BJ (cell line): Measurements from ENCODE around the gene ELAC1. TPM values are rescaled to one million over a fixed set of nuclear protein-coding genes. Genes with fewer than 3 reads are reported as not detected.

Experiments
- CTCF ChIA-PET: fragments of 350-600 bp; formaldehyde crosslinking; extraction: SDS; loops from one replicate; lab custom pipeline; 2021; ENCODE audit warnings: antibody characterized with exemption, inconsistent platforms; lab: Yijun Ruan, JAX
- POLR2A ChIA-PET: fragments of 300-600 bp; sonication (Branson Sonifier 250); formaldehyde crosslinking; extraction: SDS; loops from one replicate; lab custom pipeline; 2021; ENCODE audit warnings: antibody characterized with exemption; lab: Charles Lee
- DNase-seq: peaks from one replicate; pipeline ENCODE4 v3.0.0-alpha.2; 2011; ENCODE audit warnings: low read depth
- H3K27me3 ChIP-seq: 2 replicates; pipeline ENCODE4 v1.6.0; 2011; ENCODE audit warnings: low read length; ENCODE audit not compliant: control insufficient read depth, insufficient read depth
- H3K36me3 ChIP-seq: 2 replicates; pipeline ENCODE4 v1.5.1; 2011; ENCODE audit warnings: low read length; ENCODE audit not compliant: control insufficient read depth, insufficient read depth
- H3K4me3 ChIP-seq: 2 replicates; pipeline ENCODE4 v1.5.1; 2011; ENCODE audit warnings: low read depth, mild to moderate bottlenecking, control low read depth, low read length
- polyA minus RNA-seq: library from RNA; depleted of rRNA, polyadenylated mRNA; stranded (reverse); fragments of >200 nt; gene quantifications from 2 replicates; pipeline ENCODE4 v1.2.3, GENCODE V29; 2011; rRNA and poly(A)+ RNA removed
- polyA plus RNA-seq: library from polyadenylated mRNA; depleted of rRNA; stranded (reverse); fragments of >200 nt; gene quantifications from 2 replicates; pipeline ENCODE4 v1.2.3, GENCODE V29; 2011; rRNA removed
- TF ChIP-seq, protein P1 (sequence below): IDR thresholded peaks from 2 replicates; pipeline ENCODE4 v1.5.1; 2011; ENCODE audit warnings: low read depth, mild to moderate bottlenecking, control low read depth, inconsistent platforms, low read length, moderate library complexity; ENCODE audit not compliant: insufficient read depth

Gene ELAC1, protein sequence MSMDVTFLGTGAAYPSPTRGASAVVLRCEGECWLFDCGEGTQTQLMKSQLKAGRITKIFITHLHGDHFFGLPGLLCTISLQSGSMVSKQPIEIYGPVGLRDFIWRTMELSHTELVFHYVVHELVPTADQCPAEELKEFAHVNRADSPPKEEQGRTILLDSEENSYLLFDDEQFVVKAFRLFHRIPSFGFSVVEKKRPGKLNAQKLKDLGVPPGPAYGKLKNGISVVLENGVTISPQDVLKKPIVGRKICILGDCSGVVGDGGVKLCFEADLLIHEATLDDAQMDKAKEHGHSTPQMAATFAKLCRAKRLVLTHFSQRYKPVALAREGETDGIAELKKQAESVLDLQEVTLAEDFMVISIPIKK
- polyA plus RNA-seq (4.4 and 7.9 TPM in 2 replicates), polyA minus RNA-seq (2.9 and 5.1 TPM in 2 replicates)

DNA sequence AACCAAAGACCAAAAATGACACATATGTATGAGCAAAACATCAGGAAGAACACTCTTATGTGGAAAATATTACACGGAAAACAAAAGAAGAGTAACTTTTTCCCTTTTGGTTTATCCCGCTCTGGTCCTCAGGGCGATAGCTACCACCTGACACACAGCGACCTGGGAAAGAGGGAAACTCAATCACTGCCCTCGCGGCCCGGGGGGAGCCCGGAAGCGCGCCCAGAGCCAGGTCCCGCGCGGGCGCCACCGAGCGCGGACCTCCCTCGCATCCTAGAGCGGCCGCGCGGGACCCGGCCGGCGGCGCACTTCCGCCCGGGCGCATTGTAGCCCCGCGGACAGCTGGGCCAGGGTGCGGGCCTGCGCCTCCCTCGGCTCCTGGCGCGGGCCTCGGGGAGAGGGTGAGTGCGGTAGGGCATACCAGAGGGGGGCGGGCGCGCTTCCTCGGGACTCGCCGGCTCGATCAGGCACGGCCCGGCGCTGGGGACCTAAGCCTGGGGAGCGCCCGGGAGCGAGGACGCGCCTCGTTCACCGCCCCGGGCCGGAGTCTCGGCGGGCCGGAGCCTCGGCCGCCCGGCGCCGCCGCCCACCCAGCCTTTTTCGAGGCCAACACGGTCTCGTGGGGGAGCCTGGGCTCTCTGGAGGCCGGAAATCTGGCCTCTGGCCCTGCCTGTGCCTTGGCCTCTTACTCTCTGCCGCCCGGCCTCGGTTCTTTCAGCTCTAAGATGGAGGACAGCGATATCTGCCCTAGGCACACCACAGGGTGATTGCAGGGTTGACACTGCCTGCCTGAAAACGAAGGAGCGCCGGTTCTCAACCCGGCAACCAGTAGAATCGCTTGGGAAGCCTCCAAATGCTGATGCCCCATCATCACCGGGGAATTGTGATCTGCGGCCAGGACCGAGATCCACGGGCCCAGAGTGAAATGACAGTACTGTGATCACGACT, at the start of gene ELAC1:
ELAC1 (plus strand) TSS at position 327 of the 948 bp plus-strand sequence. CDS start 6,365 bp downstream, outside the sequence.
- H3K4me3 ChIP-seq: peak within 1 kb of the TSS; percentile 85
- no peaks in the 10 kb centered on the region for H3K36me3 ChIP-seq
- no peak for DNase-seq
- no peaks in the 10 kb centered on the region for H3K27me3 ChIP-seq
- POLR2A ChIA-PET: interaction anchor here (0.6 kb wide), 1 partner anchor 62 kb away, joined by 3 read pairs; the partner anchor contains the start of gene SMAD4
- TF ChIP-seq, protein P1, sequence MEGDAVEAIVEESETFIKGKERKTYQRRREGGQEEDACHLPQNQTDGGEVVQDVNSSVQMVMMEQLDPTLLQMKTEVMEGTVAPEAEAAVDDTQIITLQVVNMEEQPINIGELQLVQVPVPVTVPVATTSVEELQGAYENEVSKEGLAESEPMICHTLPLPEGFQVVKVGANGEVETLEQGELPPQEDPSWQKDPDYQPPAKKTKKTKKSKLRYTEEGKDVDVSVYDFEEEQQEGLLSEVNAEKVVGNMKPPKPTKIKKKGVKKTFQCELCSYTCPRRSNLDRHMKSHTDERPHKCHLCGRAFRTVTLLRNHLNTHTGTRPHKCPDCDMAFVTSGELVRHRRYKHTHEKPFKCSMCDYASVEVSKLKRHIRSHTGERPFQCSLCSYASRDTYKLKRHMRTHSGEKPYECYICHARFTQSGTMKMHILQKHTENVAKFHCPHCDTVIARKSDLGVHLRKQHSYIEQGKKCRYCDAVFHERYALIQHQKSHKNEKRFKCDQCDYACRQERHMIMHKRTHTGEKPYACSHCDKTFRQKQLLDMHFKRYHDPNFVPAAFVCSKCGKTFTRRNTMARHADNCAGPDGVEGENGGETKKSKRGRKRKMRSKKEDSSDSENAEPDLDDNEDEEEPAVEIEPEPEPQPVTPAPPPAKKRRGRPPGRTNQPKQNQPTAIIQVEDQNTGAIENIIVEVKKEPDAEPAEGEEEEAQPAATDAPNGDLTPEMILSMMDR: no peak
- CTCF ChIA-PET: interaction anchor here (1.8 to 1.9 kb wide), 2 partner anchors 10 to 12 kb away, joined by 4 read pairs; no protein-coding TSS in a partner anchor

DNA sequence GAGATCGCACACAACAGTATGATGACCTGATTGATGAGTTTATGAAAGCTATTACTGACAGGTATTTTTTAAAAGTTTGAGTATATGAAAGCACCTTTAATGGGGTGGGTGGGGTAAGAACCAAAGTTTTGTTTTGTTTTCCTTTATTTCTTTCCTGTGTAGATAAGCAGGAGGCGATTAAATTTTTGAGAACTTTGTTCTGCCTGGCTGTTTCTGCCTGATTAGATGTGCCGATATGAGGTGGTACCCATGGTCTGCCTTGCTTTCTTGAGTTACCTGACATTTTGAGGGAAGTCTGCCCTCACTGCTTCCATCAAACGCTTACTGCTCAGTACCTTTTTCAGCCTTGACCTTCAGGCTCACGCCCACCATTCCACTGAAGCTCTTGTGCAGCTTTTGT, 49.7 kb upstream of the ELAC1 start:
- H3K27me3 ChIP-seq: no peaks in the 10 kb centered on the region
- CTCF ChIA-PET: no interaction called here
- H3K36me3 ChIP-seq: no peaks in the 10 kb centered on the region; the same call in 1 of the 2 replicates
- no peak overlapping the region for H3K4me3 ChIP-seq
- POLR2A ChIA-PET: no interaction called here
- TF ChIP-seq, protein P1: no peak
- no peak for DNase-seq

DNA sequence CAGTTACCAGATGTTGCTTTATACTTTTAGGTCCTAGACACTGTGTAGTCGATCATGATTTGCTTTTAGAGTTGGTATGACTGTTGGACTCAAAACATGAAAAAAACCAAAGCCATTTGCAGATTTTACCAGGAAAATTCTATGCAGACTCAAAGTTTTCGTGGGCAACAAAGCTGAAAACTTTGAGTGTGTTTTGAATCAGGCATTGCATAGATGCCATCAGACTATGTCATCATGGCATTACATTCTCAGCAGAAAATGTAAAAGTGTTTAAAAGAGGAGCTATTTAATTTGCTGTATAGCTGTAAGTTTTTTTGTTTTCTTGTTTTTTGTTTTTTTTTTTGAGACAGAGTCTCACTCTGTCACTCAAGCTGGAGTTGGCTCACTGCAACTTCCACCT, 43.5 kb upstream of the ELAC1 start:
- Histone ChIP-seq H3K36me3 (no peaks in the 10 kb centered on the region), H3K27me3 (no peaks in the 10 kb centered on the region), H3K4me3 (no peak overlapping the region)
- TF ChIP-seq, protein P1: no peak
- ChIA-PET POLR2A (no interaction called here), CTCF (no interaction called here)
- DNase-seq: no peak

DNA sequence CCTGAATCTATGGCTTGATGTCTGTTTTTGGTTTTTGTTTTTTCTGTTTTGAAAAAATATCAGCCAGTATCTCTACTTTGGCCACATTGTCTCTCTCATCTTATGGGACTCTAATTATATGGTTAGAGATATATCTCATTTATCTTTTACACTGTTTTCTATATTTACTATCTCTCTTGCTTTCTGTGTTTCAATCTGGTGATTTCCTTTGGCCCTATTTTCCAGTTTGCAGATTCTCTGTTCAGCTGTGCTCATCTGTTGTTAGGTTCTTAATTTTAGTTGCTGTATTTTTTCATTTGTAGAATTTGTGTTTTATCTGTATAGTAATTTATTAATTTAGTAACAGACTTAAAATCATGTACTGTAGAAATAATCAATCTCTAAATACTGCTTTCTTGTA, 41.3 kb upstream of the ELAC1 start:
- H3K27me3 ChIP-seq: no peaks in the 10 kb centered on the region
- no peak for DNase-seq
- TF ChIP-seq, protein P1: no peak
- ChIA-PET CTCF (no interaction called here), POLR2A (no interaction called here)
- no peaks in the 10 kb centered on the region for H3K36me3 ChIP-seq
- H3K4me3 ChIP-seq: no peak overlapping the region

DNA sequence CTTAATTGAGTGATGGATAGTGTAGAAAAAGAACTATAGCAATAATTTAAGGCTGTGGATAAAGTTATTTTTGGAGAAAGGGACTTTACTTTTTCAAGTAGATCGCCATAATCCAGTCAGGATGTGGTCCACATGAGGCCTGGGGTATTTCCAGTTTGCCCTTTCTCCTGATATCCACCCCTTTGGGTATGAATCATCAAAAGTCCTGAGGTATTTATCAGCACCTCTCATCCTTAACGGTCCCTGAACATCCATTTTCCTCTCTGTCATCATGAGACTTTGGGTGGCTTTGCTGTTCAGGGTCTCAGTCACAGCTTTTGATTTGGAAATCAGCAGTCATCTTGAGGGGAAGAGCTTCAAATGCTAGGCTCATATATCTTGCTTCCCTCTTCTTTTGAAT, 39.3 kb upstream of the ELAC1 start:
- ChIA-PET CTCF (no interaction called here), POLR2A (no interaction called here)
- no peak for DNase-seq
- H3K36me3 ChIP-seq: no peaks in the 10 kb centered on the region
- TF ChIP-seq, protein P1: no peak
- H3K27me3 ChIP-seq: no peaks in the 10 kb centered on the region
- H3K4me3 ChIP-seq: no peak overlapping the region
